GM21619 (cell line): Measurements from ENCODE around the gene FMNL1.
"Not testable (repeated sequence)": the region's sequence is repeated elsewhere in the genome, so short reads cannot be mapped to it uniquely, and the experiment has no call there.

Source experiments
- ATAC-seq: cut with Tn5 transposase; IDR thresholded peaks from one replicate; pipeline ENCODE4 v1.9.1; 2021; ENCODE audit not compliant: unreplicated experiment

Gene FMNL1

GRCh38 chr17:45234641-45235415 lies 13.1 kb downstream of the FMNL1 start:
- no peak for ATAC-seq

GRCh38 chr17:45235416-45236281 lies 14.0 kb downstream of the FMNL1 start:
- ATAC-seq = no peak

- ATAC-seq = no peak
Observed at GRCh38 chr17:45236282-45236606, 14.6 kb downstream of the FMNL1 start.

GRCh38 chr17:45237686-45238085 lies 16.0 kb downstream of the FMNL1 start:
- ATAC-seq = no peak

- ATAC-seq = no peak
Observed at GRCh38 chr17:45238155-45238774, 16.6 kb downstream of the FMNL1 start.

- ATAC-seq = no peak
Observed at GRCh38 chr17:45240905-45241327, 19.2 kb downstream of the FMNL1 start.

GRCh38 chr17:45241328-45242028 lies 19.8 kb downstream of the FMNL1 start:
- ATAC-seq = no peak

- no peak for ATAC-seq
Observed at GRCh38 chr17:45242029-45242414, 20.3 kb downstream of the FMNL1 start.

- ATAC-seq = no peak
Observed at GRCh38 chr17:45243750-45244149, 22.1 kb downstream of the FMNL1 start.

GRCh38 chr17:45244725-45245656 lies 23.3 kb downstream of the FMNL1 start:
- no peak for ATAC-seq

GRCh38 chr17:45246338-45246737 lies 24.7 kb downstream of the FMNL1 start:
- ATAC-seq = no peak

- no peak for ATAC-seq
Observed at GRCh38 chr17:45246861-45247428, 25.3 kb downstream of the FMNL1 start.

- peak; percentile 73 for ATAC-seq
Observed at GRCh38 chr17:45247429-45248131, 25.9 kb downstream of the FMNL1 start.

- ATAC-seq = peak; percentile 53
Observed at GRCh38 chr17:45248132-45248957, 26.7 kb downstream of the FMNL1 start.

GRCh38 chr17:45251931-45252330 lies 30.2 kb downstream of the FMNL1 start:
- ATAC-seq = no peak

- ATAC-seq = not testable (repeated sequence)
Observed at GRCh38 chr17:45253237-45253636, 31.6 kb downstream of the FMNL1 start.

GRCh38 chr17:45253879-45254278 lies 32.2 kb downstream of the FMNL1 start:
- no peak for ATAC-seq

GRCh38 chr17:45255358-45255757 lies 33.7 kb downstream of the FMNL1 start:
- no peak for ATAC-seq
